Effector CD4-positive, alpha-beta T cell (primary cell): ENCODE results near the gene KLRK1.
"Not testable (repeated sequence)": the region's sequence is repeated elsewhere in the genome, so short reads cannot be mapped to it uniquely, and the experiment has no call there.

Source experiments
- DNase-seq: peaks from one replicate; pipeline ENCODE4 v3.0.0-alpha.2; 2020
- total RNA-seq: gene quantifications from one replicate; lab custom pipeline; 2026; lab: John Stamatoyannopoulos, UW

Gene KLRK1
- total RNA-seq, result 2.3 reads per million, percentile 5 among the genes with 10 or more reads in this experiment

DNA sequence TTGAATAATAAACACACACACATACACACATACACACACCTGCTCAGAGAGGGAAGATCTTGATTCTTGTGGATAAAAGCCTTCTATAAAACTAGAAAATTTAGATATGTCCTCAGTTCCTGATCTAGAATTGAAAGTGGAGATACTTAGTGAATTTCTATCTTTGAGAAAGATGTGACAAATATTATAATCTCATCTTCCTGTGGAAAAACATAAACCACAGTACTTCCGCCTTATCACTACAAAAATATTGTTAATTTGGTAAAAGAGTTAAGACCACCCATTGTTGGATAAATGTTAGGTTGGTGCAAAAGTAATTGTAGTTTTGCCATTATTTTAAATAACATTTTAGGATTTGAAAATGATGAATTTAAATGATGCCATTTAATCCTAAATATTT is at the start of gene KLRK1:
Gene KLRK1 (minus strand): TSS at position 138 of the 400 bp plus-strand sequence. CDS start 1,231 bp downstream, outside the sequence.
- no peak for DNase-seq

DNA sequence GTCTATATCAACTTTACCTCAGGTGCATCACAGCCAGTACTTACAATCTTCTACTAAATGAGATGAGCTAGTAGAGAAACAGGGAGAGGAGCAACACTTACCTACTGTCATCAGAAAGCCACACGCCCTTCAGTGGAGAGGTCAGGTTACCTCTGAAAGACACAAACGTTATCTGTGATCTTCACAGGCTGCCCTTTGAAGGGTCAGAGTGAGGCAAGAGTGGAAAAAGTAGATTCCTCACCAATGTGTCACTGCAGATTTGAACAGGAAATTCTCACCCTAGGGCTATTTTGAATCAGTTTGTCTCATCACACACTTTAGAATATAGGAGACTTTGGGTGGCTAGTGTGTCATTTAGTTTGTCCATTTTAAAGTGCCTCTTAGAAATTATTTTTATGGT is 47.8 kb upstream of the KLRK1 start:
- not testable (repeated sequence) for DNase-seq

- DNase-seq, result not testable (repeated sequence)
Observed at GRCh38 chr12:10435816-10436215, 46.0 kb upstream of the KLRK1 start, which contains the start of gene KLRC2. KLRC2 (minus strand) TSS chr12:10436010; CDS start chr12:10435986, 24 bp downstream.

DNA sequence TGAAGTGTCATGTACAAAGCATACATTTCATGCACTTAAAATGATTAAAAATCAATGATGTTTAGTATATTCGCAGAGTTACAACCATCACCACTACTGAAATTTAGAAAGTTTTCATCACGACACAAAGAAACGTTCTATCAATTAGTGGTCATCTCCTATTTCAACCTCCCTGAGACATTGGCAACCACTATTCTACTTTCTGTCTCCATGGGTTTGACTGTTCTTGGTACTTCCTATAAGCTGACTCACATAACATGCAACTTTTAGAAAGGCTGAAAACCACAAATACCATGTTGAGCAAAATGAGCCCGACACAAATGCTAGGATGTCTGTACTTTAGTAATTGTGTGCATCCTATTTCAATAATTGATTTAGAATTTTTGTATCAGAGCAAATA is 40.8 kb upstream of the KLRK1 start:
- not testable (repeated sequence) for DNase-seq

GRCh38 chr12:10425938-10426337 is 36.1 kb upstream of the KLRK1 start:
- not testable (repeated sequence) for DNase-seq

GRCh38 chr12:10424260-10424899 is 34.5 kb upstream of the KLRK1 start:
- DNase-seq, result not testable (repeated sequence)

- DNase-seq, result not testable (repeated sequence)
Observed at GRCh38 chr12:10422159-10422558, 32.3 kb upstream of the KLRK1 start.

DNA sequence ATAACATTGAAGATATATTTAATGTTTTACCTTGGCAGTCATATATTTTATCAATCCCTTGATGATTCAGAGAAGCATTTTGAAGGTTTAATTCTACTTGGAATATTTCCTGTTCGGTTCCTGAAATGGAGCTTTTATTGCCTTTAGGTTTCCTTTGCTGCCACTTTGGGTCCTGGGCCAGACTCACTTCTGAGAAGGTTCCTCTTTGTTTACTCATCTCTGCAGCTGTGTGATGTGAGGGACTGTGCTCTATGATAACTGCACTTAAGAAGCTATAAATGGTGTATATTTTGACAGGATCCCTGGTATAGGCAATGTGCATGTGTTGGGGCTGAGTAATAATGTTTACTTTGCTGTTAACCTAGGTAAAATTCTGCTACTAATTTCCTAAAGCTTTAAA is 30.5 kb upstream of the KLRK1 start, which contains the start of gene KLRC3:
Gene KLRC3 (minus strand): TSS at position 262 of the 400 bp plus-strand sequence. CDS start 45 bp downstream, at position 217.
- DNase-seq, result not testable (repeated sequence)

DNA sequence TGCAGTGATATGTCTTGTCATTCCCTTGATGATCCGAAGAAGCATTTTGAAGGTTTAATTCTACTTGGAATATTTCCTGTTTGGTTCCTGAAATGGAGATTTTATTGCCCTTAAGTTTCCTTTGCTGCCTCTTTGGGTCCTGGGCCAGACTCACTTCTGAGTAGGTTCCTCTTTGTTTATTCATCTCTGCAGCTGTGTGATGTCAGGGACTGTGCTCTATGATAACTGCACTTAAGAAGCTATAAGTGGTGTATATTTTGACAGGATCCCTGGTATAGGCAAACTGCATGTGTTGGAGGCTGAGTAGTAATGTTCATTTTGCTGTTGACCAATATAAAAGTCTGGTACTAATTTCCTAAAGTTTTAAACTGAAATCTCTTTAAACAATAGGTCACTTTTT is 19.6 kb upstream of the KLRK1 start, which contains the start of gene KLRC4:
Gene KLRC4 (minus strand): TSS at position 366 of the 400 bp plus-strand sequence. CDS start 182 bp downstream, at position 184.
- DNase-seq, result no peak

DNA sequence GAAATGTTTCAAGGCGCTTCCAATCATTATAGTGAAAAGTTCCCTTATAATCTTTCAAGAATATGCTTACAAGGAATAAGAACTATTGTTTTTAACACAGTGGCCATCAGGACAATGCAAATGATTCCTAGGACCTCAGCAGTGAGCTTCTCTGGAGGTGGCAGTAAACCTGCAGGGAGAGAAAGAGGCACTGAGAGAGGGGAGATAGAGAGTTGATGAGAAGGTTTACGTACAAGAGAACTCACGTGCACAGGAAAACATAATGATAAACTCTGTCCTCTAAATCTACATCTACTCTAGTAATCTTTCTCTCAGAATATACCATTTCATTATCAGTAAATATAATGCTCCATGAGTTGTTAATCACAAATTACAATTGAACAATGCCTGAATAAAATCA is 19.0 kb upstream of the KLRK1 start:
- DNase-seq, result no peak

GRCh38 chr12:10406725-10407124 is 16.9 kb upstream of the KLRK1 start:
- DNase-seq, result no peak

DNA sequence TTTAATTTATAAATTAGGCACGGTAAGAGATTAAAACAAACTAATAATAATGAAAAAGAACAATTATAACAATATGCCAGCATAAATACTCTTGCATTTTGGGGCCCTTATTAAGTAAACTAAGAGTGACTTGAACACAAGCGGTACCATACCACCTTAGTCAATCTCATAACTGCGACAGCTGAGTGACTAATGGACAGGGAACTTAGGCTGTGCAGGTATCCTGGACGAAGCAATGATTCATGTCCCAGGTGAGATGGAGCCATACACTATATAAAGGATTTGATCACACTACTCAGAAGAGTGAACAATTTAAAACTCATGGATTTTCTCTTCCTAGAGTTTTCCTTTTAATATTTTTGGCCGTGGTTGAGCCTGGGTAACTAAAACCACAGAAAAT is 15.5 kb upstream of the KLRK1 start:
- no peak for DNase-seq

DNA sequence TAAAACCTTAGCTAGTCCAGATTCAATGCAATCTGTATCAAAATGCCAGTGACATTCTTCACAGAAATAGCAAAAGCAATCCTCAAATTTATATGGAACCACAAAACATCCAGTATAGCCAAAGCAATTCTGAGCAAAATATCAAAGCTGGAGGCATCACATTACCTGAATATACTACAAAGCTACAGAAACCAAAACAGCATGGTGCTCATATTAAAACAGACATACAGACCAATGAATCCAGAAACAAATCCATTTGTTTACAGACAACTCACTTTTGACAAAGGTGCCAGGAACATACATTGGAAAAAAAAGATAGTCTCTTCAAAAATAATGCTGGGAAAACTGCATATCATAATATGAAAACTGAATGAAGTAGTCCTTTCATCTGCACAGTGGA is 15.0 kb upstream of the KLRK1 start:
- DNase-seq, result no peak

DNA sequence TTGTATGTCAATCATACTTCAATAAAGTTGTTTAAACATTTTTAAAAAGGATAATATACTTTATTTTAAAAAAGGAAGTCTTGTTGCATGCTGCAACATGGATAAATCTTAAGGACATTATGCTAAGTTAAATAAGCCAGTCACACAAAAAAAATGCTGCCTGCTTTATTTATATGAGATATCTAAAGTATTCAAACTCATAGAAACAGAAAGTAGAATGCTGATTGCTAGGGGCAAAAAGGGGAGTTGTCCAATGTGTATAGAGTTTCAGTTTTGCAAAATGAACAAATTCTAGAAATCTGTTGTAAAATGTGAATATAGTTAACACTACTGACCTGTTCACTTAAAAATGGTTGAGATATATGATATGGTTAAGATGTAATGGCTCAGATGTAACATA is 11.0 kb upstream of the KLRK1 start:
- DNase-seq, result no peak

DNA sequence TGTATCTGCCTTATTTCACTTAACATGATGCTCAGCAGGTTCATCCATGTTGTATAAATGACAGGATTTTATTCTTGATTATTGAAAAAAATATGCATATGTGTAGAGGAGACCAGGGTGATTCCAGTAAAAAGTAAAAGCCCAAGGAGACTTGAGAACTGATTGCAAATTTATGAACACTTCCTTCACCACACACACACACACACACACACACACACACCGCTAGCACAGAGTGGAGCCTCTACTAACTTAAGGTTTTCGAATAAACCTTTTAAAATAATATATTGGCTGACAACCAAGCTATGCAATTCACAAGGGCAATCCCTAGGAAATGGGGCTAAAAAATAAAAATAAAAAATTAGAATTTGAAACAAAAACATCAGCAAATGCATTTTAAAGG is 8.3 kb upstream of the KLRK1 start:
- no peak for DNase-seq

DNA sequence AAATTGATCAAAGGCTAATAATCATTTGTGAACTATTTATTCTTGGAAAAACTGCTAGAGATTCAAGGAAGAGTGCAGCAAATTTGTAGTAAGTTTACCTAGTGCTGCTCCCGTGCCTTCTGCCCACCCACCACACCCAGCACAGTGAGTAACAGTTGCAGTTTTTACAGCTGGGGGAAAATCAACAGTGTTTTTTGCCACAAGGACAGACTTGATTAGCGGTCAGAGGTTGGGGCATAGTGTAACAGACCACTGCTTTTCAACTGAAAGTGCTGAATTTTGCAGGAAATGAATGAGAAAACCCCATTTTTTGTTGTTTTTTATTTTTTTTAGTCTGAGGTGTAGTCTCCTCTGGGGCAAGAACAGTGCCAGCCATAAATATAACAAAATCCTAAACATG is 7.5 kb upstream of the KLRK1 start:
- DNase-seq, result no peak

- not testable (repeated sequence) for DNase-seq
Observed at GRCh38 chr12:10396176-10396575, 6.3 kb upstream of the KLRK1 start.

- no peak for DNase-seq
Observed at GRCh38 chr12:10395390-10395998, 5.7 kb upstream of the KLRK1 start.

DNA sequence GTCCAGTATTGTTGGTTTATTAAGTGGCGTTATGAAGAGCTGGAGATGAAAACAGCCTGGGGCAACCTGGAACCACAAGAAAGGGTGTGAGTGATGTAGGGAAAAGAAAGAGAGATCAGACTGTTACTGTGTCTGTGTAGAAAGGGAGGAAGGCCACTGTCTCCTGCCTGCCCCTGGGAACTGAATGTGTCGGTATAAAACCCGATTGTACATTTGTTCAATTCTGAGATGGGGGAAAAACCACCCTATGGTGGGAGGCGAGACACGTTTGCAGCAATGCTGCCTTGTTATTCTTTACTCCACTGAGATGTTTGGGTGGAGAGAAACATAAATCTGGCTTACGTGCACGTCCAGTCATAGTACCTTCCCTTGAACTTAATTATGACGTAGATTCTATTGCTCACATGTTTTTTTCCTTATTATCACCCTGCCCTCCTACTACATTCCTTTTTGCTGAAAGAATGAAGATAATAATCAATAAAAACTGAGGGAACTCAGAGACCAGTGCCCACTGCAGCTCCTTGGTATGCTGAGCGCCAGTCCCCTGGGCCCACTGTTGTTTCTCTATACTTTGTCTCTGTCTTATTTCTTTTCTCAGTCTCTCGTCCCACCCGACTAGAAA is 4.8 kb upstream of the KLRK1 start:
- DNase-seq, result not testable (repeated sequence)

DNA sequence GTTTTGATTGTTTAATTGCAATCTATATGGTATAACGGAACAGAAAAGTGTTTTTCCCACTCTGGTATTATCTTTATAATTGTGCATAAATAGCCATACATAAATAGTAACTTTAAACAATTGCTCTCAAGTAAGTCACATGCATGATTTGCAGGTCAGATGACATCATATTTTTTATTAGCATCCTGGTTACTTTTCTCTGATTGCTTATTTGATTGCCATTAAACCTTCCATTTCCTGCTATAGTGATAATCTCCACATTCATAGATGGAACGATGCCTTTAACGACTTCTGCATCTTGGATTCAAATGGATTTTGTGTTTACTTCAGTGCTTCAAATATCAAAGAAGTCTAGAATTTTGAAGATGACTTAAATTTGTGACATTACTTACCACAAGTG is 3.5 kb upstream of the KLRK1 start:
- no peak for DNase-seq

- DNase-seq, result no peak
Observed at GRCh38 chr12:10392394-10392930, 2.6 kb upstream of the KLRK1 start.

DNA sequence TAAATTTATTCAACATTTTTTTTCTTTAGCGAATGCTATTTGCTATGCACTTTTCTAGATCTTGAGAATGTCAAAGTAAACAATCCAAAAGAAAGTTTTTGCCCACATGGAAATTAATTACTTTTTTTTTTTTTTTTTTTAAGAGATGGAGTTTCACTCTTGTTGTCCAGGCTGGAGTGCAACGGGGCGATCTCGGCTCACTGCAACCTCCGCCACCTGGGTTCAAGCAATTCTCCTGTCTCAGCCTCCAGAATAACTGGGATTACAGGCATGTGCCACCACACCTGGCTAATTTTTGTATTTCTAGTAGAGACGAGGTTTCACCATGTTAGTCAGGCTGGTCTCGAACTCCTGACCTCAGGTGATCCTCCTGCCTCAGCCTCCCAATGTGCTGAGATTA is 1.1 kb upstream of the KLRK1 start:
- DNase-seq, result not testable (repeated sequence)
